ENCODE data around the gene VCL. TPM values are rescaled to one million over a fixed set of nuclear protein-coding genes. Genes with fewer than 3 reads are reported as not detected.

VCL gene
- total and polyA plus RNA-seq, 2 of the 8 experiments (the other 6 are each of a cell fraction or from before 2014, with no cell fraction given) = 119 to 377 TPM

DNA sequence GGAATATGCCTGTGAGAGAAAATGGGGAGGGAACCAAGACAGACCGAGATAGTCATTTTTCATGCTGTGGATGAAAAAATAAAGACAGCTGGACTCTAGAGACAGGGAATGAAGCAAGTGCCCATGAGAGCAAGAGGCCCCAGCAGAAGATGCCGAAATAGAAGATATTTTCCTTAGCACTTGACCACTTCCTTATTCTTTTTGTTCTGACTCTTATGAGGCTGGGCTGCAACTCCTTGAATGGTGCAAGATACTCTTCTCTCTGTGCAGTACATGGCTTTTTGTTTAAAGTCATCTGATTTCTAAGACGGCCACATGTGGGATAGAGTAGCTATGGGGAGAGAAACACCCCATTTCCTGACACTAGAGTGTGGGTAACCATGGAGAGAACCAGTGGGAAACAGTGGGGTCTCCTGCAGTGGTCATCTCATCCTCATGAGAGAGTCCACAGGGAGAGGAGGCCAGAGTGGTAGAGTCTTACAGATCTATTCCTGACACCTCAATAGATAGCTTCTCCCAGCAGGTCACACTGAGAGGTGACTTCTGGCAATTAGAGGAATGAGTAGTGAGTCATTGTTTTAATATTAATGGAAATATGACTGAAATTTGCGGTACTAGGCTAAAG, 18.0 kb upstream of the VCL start (continued):
- TF ChIP-seq POLR2A (IDR thresholded peaks at IDR 0.05; ENCODE audit: control extremely low read depth in 1 of 2, low read depth in 2 of 2, low read length in 2 of 2) = no peak

Data from H1 (cell line).